D721Med (cell line): ENCODE results near the gene ZNF662.

Experiments
- DNase-seq: peaks from one replicate; pipeline ENCODE4 v3.0.0; 2011; ENCODE audit warnings: low spot score; ENCODE audit not compliant: insufficient read length
- FAIRE-seq: peaks from 2 replicates; lab custom pipeline; 2011; peaks lifted over from hg19 to GRCh38; lab: Jason Lieb, UNC
- CTCF ChIP-seq: IDR thresholded peaks from 2 replicates; pipeline ENCODE4 v1.5.1; 2012; ENCODE audit warnings: mild to moderate bottlenecking, control low read depth; ENCODE audit not compliant: insufficient read depth; ENCODE audit errors: missing control alignments

The ZNF662 gene

GRCh38 chr3:42908675-42909074 is 2.7 kb downstream of the ZNF662 start:
- DNase-seq (no peak), FAIRE-seq (no peak)
- no peak for TF ChIP-seq CTCF

- TF ChIP-seq CTCF: no peak
- DNase-seq (no peak), FAIRE-seq (no peak)
These were observed 5.6 kb downstream of the ZNF662 start for GRCh38 chr3:42911551-42911950.

- FAIRE-seq (no peak), DNase-seq (no peak)
- no peak for TF ChIP-seq CTCF
These were observed 9.0 kb downstream of the ZNF662 start for GRCh38 chr3:42914771-42915515.

GRCh38 chr3:42923606-42924005 is 17.7 kb downstream of the ZNF662 start:
- FAIRE-seq: no peak
- TF ChIP-seq CTCF: no peak
- DNase-seq: no peak

GRCh38 chr3:42926310-42926709 is 20.4 kb downstream of the ZNF662 start:
- FAIRE-seq (no peak), DNase-seq (no peak)
- TF ChIP-seq CTCF: no peak

GRCh38 chr3:42934111-42934510 is 28.2 kb downstream of the ZNF662 start:
- DNase-seq (no peak), FAIRE-seq (no peak)
- no peak for TF ChIP-seq CTCF

- no peak for DNase-seq
These were observed 29.0 kb downstream of the ZNF662 start for GRCh38 chr3:42934910-42935309.

More at GRCh38 chr3:42934910-42935309, 29.0 kb downstream of the ZNF662 start:
- TF ChIP-seq CTCF: no peak
- FAIRE-seq: no peak
